Measurements from ENCODE around the gene ATAD2B.
"Not testable (repeated sequence)": the region's sequence is repeated elsewhere in the genome, so short reads cannot be mapped to it uniquely, and the experiment has no call there.

The ATAD2B gene

GRCh38 chr2:23926750-23927571 is at the start of gene ATAD2B:
Gene ATAD2B (minus strand): TSS chr2:23927123. CDS start chr2:23926770, 353 bp downstream.
- peak; percentile 94 for TF ChIP-seq CTCF (conservative IDR thresholded peaks at IDR 0.05)
- peak within 1 kb of the TSS; percentile 97 for H3K27ac ChIP-seq

GRCh38 chr2:23967846-23968245 is 40.9 kb upstream of the ATAD2B start:
- H3K27ac ChIP-seq: no peak overlapping the region
- TF ChIP-seq CTCF (conservative IDR thresholded peaks at IDR 0.05): no peak

- no peak overlapping the region for H3K27ac ChIP-seq
- TF ChIP-seq CTCF (conservative IDR thresholded peaks at IDR 0.05): no peak
Observed at GRCh38 chr2:23954325-23955014, 27.5 kb upstream of the ATAD2B start.

- no peak for TF ChIP-seq CTCF (conservative IDR thresholded peaks at IDR 0.05)
- no peak overlapping the region for H3K27ac ChIP-seq
Observed at GRCh38 chr2:23953625-23954024, 26.7 kb upstream of the ATAD2B start.

- not testable (repeated sequence) for H3K27ac ChIP-seq
Observed at GRCh38 chr2:23952558-23952957, 25.6 kb upstream of the ATAD2B start.

- no peak overlapping the region for H3K27ac ChIP-seq
- TF ChIP-seq CTCF (conservative IDR thresholded peaks at IDR 0.05): no peak
Observed at GRCh38 chr2:23947350-23947749, 20.4 kb upstream of the ATAD2B start.

- TF ChIP-seq CTCF (conservative IDR thresholded peaks at IDR 0.05): no peak
Observed at GRCh38 chr2:23944976-23945375, 18.1 kb upstream of the ATAD2B start.

GRCh38 chr2:23944527-23944926 is 17.6 kb upstream of the ATAD2B start:
- H3K27ac ChIP-seq: no peak overlapping the region
- no peak for TF ChIP-seq CTCF (conservative IDR thresholded peaks at IDR 0.05)

More at GRCh38 chr2:23944976-23945375, 18.1 kb upstream of the ATAD2B start:
- H3K27ac ChIP-seq: no peak overlapping the region

Measured in VCaP (cell line).